Calu3 (cell line): ENCODE data around the gene FAM50B. TPM values are rescaled to one million over a fixed set of nuclear protein-coding genes. Genes with fewer than 3 reads are reported as not detected.

Source experiments
- BruUV-seq: library from RNA; stranded (reverse); fragments of 400-500 nt; replicated peaks from 2 replicates; lab custom pipeline; 2021; lab: Mats Ljungman, UMichigan
- CTCF ChIA-PET: fragments of 300-600 bp; sonication (Branson Sonifier 250); formaldehyde crosslinking; loops from one replicate; lab custom pipeline; 2022; ENCODE audit warnings: antibody characterized with exemption; lab: Charles Lee
- DNase-seq: peaks from one replicate; pipeline ENCODE4 v3.0.0; 2022
- H3K27ac Mint-ChIP-seq: one replicate; pipeline ENCODE4 v1.8.0; 2022; ENCODE audit warnings: mixed read lengths; ENCODE audit not compliant: unreplicated experiment
- H3K27me3 Mint-ChIP-seq: one replicate; pipeline ENCODE4 v1.8.0; 2022; ENCODE audit warnings: mixed read lengths; ENCODE audit not compliant: unreplicated experiment
- H3K36me3 Mint-ChIP-seq: one replicate; pipeline ENCODE4 v1.8.0; 2022; ENCODE audit warnings: mild to moderate bottlenecking, moderate library complexity, mixed read lengths; ENCODE audit not compliant: insufficient read depth, unreplicated experiment
- H3K4me1 Mint-ChIP-seq: one replicate; pipeline ENCODE4 v1.8.0; 2022; ENCODE audit warnings: mild to moderate bottlenecking, low read depth, mixed read lengths; ENCODE audit not compliant: unreplicated experiment
- H3K4me3 Mint-ChIP-seq: one replicate; pipeline ENCODE4 v1.8.0; 2022; ENCODE audit warnings: mild to moderate bottlenecking, low read depth, moderate library complexity, mixed read lengths; ENCODE audit not compliant: unreplicated experiment
- H3K9me3 Mint-ChIP-seq: one replicate; pipeline ENCODE4 v1.8.0; 2022; ENCODE audit warnings: low read depth, mixed read lengths; ENCODE audit not compliant: unreplicated experiment
- intact Hi-C: fragments of 100-400 bp; cut with micrococcal nuclease; formaldehyde crosslinking; loops from one replicate; pipeline ENCODE4 v1.10.0; 2022; ENCODE audit not compliant: unreplicated experiment
- total RNA-seq: library from RNA; stranded (reverse); gene quantifications from 2 replicates; pipeline ENCODE4 v1.2.3, GENCODE V29; 2022
- TF ChIP-seq, protein P1 (sequence below): fragments of 200-600 bp; IDR thresholded peaks from one replicate; pipeline ENCODE4 v1.8.0; 2022; ENCODE audit warnings: antibody characterized with exemption; ENCODE audit not compliant: unreplicated experiment

The FAM50B gene
- total RNA-seq, 1 experiment from 2014 or later: 5.8 TPM

DNA sequence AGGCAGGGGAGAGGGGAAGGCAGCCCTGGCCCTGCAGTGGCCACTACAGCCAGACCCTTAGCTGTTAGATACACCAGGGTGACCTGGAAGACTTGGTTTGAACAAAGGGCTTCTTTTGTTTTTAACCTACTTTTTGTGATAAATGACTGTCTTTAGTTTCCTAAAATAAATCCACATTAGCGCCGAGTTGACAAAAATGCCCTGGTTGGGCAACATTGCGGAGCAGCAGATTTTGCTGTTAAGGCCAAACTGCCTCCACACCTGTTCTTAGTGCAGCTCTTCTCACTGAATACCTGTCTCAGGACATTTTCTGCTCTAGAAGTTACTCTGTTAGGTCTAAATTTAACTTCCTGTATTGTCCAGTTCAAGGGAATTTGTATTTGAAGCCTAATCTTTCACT is 42.7 kb downstream of the FAM50B start:
- H3K9me3 Mint-ChIP-seq: no peaks in the 10 kb centered on the region
- no peak overlapping the region for H3K4me3 Mint-ChIP-seq
- H3K36me3 Mint-ChIP-seq: no peaks in the 10 kb centered on the region
- BruUV-seq: no TSS peak
- peaks cover 13% of the 10 kb centered on the region for H3K4me1 Mint-ChIP-seq
- intact Hi-C loops: no loop called here
- no peak overlapping the region for H3K27ac Mint-ChIP-seq
- H3K27me3 Mint-ChIP-seq: no peaks in the 10 kb centered on the region
- TF ChIP-seq, protein P1, sequence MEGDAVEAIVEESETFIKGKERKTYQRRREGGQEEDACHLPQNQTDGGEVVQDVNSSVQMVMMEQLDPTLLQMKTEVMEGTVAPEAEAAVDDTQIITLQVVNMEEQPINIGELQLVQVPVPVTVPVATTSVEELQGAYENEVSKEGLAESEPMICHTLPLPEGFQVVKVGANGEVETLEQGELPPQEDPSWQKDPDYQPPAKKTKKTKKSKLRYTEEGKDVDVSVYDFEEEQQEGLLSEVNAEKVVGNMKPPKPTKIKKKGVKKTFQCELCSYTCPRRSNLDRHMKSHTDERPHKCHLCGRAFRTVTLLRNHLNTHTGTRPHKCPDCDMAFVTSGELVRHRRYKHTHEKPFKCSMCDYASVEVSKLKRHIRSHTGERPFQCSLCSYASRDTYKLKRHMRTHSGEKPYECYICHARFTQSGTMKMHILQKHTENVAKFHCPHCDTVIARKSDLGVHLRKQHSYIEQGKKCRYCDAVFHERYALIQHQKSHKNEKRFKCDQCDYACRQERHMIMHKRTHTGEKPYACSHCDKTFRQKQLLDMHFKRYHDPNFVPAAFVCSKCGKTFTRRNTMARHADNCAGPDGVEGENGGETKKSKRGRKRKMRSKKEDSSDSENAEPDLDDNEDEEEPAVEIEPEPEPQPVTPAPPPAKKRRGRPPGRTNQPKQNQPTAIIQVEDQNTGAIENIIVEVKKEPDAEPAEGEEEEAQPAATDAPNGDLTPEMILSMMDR: no peak
- no peak for DNase-seq
- CTCF ChIA-PET: no interaction called here

- Mint-ChIP-seq H3K4me3 (no peak overlapping the region), H3K36me3 (no peaks in the 10 kb centered on the region), H3K9me3 (no peaks in the 10 kb centered on the region), H3K4me1 (peaks cover 7% of the 10 kb centered on the region), H3K27ac (no peak overlapping the region), H3K27me3 (no peaks in the 10 kb centered on the region)
- no peak for DNase-seq
- TF ChIP-seq, protein P1: no peak
- BruUV-seq: no TSS peak
- intact Hi-C loops: no loop called here
- CTCF ChIA-PET: no interaction called here
Measured at GRCh38 chr6:3892603-3893002, 43.4 kb downstream of the FAM50B start.

- H3K4me1 Mint-ChIP-seq: no peaks in the 10 kb centered on the region
- CTCF ChIA-PET: no interaction called here
- no peaks in the 10 kb centered on the region for H3K36me3 Mint-ChIP-seq
- DNase-seq: no peak
- BruUV-seq: no TSS peak
- H3K27ac Mint-ChIP-seq: no peak overlapping the region
- TF ChIP-seq, protein P1: no peak
- intact Hi-C loops: no loop called here
- no peaks in the 10 kb centered on the region for H3K9me3 Mint-ChIP-seq
- no peak overlapping the region for H3K4me3 Mint-ChIP-seq
- H3K27me3 Mint-ChIP-seq: no peaks in the 10 kb centered on the region
Measured at GRCh38 chr6:3893487-3893886, 44.3 kb downstream of the FAM50B start.

DNA sequence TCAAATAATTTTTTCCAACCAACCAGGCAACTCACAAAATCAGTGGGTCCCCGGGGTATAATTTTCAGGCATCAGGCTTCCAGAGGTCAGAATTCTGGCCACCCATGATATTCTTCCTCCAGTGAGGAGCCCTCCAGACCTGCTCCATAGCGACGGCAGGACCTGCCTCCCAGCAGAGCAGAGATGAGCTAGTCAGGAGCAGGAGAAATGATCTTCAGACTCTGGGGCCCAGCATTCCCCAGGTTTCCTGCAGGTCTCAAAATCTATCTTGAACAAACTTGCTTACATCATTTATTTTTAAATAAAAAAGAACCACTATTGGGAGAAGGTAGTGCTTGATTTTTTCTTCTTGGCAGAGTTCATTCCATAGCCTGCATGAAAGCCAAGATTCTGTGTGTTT is 44.7 kb downstream of the FAM50B start:
- no peaks in the 10 kb centered on the region for H3K27me3 Mint-ChIP-seq
- no TSS peak for BruUV-seq
- no peaks in the 10 kb centered on the region for H3K36me3 Mint-ChIP-seq
- no peaks in the 10 kb centered on the region for H3K4me1 Mint-ChIP-seq
- intact Hi-C loops: no loop called here
- DNase-seq: no peak
- TF ChIP-seq, protein P1: no peak
- H3K4me3 Mint-ChIP-seq: no peak overlapping the region
- no peak overlapping the region for H3K27ac Mint-ChIP-seq
- no peaks in the 10 kb centered on the region for H3K9me3 Mint-ChIP-seq
- CTCF ChIA-PET: no interaction called here
